ENCODE results near the gene RAVER2. TPM values are rescaled to one million over a fixed set of nuclear protein-coding genes. Genes with fewer than 3 reads are reported as not detected.
A peak's percentile ranks its signal among the peaks of the same experiment; 100 is the strongest.

RAVER2 gene
- total RNA-seq, 2 experiments from 2014 or later: 2.6 to 3.1 TPM

DNA sequence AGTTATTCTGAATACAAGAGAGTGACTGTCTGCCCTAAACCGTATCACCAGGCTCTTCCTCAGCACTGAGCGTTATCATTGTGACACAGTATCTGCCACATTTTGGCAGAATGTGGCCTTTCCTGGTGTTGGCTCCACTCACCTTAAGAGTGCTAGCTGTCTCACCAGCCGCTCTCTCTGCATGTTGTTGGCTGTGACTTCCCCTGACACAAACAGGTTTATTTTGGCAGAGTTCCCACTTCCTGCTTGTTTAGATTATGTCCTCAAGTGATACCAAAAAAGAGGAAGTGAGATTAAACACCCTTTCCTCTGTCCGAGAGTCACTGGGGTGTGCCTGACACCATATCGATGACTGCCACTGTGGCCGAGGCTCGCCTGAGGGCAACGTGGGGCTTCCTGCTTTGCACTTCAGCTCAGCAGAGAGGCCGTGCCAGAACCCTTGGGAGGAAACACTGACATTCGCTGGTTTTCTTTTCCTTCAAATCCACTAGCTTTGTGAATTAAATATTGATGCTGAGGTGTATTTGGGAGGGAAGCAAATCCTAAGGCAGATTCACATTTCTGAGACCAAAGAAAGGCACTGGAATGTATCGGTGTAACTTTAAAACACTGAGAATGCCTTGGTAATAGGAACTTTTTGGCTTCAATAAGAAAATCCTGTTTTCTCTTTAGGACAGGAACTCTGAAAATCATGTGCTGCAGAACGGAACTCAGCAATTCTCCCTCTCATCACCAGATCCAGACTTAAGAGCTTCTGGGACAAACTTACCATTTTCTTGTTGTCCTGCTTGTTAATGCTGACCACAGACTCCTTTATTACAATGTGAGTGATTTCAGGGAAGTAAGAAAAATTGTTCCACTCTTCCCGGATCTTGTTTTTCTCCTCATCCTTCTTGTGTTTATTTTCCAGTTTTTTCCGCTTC, 119.4 kb downstream of the RAVER2 start:
- TF ChIP-seq, protein P1, sequence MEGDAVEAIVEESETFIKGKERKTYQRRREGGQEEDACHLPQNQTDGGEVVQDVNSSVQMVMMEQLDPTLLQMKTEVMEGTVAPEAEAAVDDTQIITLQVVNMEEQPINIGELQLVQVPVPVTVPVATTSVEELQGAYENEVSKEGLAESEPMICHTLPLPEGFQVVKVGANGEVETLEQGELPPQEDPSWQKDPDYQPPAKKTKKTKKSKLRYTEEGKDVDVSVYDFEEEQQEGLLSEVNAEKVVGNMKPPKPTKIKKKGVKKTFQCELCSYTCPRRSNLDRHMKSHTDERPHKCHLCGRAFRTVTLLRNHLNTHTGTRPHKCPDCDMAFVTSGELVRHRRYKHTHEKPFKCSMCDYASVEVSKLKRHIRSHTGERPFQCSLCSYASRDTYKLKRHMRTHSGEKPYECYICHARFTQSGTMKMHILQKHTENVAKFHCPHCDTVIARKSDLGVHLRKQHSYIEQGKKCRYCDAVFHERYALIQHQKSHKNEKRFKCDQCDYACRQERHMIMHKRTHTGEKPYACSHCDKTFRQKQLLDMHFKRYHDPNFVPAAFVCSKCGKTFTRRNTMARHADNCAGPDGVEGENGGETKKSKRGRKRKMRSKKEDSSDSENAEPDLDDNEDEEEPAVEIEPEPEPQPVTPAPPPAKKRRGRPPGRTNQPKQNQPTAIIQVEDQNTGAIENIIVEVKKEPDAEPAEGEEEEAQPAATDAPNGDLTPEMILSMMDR (IDR thresholded peaks at IDR 0.05): no peak
- POLR2A ChIA-PET: interaction anchor here (1.1 to 1.6 kb wide), 3 partner anchors 10 to 99 kb away, joined by 3 read pairs; no protein-coding TSS in a partner anchor
- peaks cover 45% of the 10 kb centered on the region for H3K36me3 Mint-ChIP-seq (ENCODE audit: low read depth)
- no peak overlapping the region for H3K4me3 Mint-ChIP-seq
- ATAC-seq: peak; percentile 88
- peak overlapping the region; percentile 67 for H3K27ac Mint-ChIP-seq
- H3K4me1 Mint-ChIP-seq (ENCODE audit: low read depth): peaks cover 29% of the 10 kb centered on the region
- DNase-seq: peak; percentile 57
- CTCF ChIA-PET: interaction anchor here (0.7 to 1.3 kb wide), 4 partner anchors 15 to 618 kb away, joined by 3 read pairs; no protein-coding TSS in a partner anchor
- no peaks in the 10 kb centered on the region for H3K27me3 Mint-ChIP-seq
- no peaks in the 10 kb centered on the region for H3K9me3 Mint-ChIP-seq
- intact Hi-C loops (cut with micrococcal nuclease): no loop called here

DNA sequence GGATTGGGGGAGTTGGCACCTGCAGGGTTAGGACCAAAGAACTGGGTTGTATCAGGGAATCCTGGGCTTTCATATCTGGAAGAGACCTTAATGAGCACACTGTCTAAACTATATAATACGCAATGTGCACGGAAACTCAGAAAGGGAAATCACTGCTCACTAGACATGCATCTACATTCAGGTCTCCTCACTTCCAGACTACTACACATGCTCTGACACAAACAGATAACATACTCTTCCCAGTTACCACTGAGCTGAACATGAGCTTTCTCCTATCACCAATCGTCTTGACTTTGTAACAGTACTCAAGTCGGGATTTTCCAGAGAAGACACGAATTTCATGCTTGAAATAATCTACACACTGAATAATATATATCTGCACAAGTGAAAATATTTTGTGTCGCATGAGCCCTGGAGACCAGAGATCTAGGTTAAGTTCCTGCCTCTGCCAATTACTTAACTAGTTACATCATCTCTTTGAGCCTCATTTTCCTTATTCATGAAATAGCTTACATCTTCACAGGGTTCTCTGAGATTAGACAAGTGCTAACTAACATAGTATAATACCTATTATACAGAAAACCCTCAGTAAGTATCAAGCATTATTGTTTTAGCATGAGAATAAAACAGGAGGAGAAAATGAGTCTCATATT, 120.4 kb downstream of the RAVER2 start:
- no peak for DNase-seq
- H3K36me3 Mint-ChIP-seq (ENCODE audit: low read depth): peaks cover 41% of the 10 kb centered on the region
- H3K4me3 Mint-ChIP-seq: no peak overlapping the region
- POLR2A ChIA-PET: interaction anchor here (1.1 to 1.6 kb wide), 3 partner anchors 9 to 98 kb away, joined by 3 read pairs; no protein-coding TSS in a partner anchor
- H3K27ac Mint-ChIP-seq: peak overlapping the region; percentile 67
- no peaks in the 10 kb centered on the region for H3K27me3 Mint-ChIP-seq
- H3K9me3 Mint-ChIP-seq: no peaks in the 10 kb centered on the region
- CTCF ChIA-PET: interaction anchor here (1.1 to 2.6 kb wide), 3 partner anchors 12 to 211 kb away, joined by 3 to 6 read pairs (median 3); no protein-coding TSS in a partner anchor
- TF ChIP-seq, protein P1 (IDR thresholded peaks at IDR 0.05): no peak
- intact Hi-C loops (cut with micrococcal nuclease): no loop called here
- no peak for ATAC-seq
- peaks cover 27% of the 10 kb centered on the region for H3K4me1 Mint-ChIP-seq (ENCODE audit: low read depth)

DNA sequence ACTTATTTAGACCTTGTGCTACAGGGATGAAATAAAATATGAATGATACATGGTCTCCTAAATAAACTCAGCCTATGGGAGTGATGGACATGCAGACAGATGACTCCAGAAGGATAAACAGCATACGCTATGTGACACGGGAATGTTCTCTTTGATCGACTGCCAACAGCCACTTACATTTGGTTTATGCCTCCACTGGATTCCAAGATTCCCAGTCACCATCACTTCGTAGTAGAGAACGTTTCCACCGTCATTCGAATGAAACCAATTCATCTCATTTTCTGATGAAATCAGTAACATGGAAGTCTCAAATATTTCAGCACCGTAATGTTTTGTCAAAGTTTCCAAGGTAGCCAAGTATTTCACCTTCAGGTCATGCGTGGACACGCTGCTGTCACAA, 121.8 kb downstream of the RAVER2 start:
- ATAC-seq: no peak
- CTCF ChIA-PET: interaction anchor here (0.8 to 2.6 kb wide), 2 partner anchors 11 to 209 kb away, joined by 3 to 6 read pairs; no protein-coding TSS in a partner anchor
- TF ChIP-seq, protein P1 (IDR thresholded peaks at IDR 0.05): no peak
- H3K27me3 Mint-ChIP-seq: no peaks in the 10 kb centered on the region
- DNase-seq: no peak
- POLR2A ChIA-PET: no interaction called here
- H3K36me3 Mint-ChIP-seq (ENCODE audit: low read depth): peaks cover 50% of the 10 kb centered on the region
- H3K4me1 Mint-ChIP-seq (ENCODE audit: low read depth): peaks cover 23% of the 10 kb centered on the region
- no peak overlapping the region for H3K4me3 Mint-ChIP-seq
- intact Hi-C loops (cut with micrococcal nuclease): no loop called here
- H3K9me3 Mint-ChIP-seq: no peaks in the 10 kb centered on the region
- H3K27ac Mint-ChIP-seq: no peak overlapping the region

DNA sequence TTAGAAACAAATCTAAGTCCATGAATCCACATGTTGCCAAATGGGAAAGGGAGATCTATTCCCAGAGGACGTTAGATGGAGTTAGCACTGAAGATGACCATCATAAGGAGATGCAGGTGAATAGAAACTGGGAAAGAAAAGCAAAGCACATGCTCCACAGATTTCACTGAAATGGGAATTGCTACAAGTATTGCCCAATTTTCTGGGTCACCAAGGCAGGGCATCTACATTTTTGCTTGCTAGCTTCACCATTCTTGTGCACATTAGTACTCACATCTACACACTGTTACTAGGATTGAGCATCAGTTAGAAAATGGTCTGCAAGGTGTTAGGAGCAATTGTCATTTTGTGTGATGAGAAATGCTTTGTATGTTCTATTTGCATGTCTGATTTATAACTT, 122.4 kb downstream of the RAVER2 start:
- DNase-seq (no peak), ATAC-seq (no peak)
- ChIA-PET POLR2A (no interaction called here), CTCF (interaction anchor here (2.6 kb wide), 1 partner anchor 10 kb away, joined by 6 read pairs; no protein-coding TSS in a partner anchor)
- Mint-ChIP-seq H3K27ac (no peak overlapping the region), H3K9me3 (no peaks in the 10 kb centered on the region), H3K4me3 (no peak overlapping the region), H3K4me1 (ENCODE audit: low read depth) (peaks cover 23% of the 10 kb centered on the region), H3K27me3 (no peaks in the 10 kb centered on the region), H3K36me3 (ENCODE audit: low read depth) (peaks cover 55% of the 10 kb centered on the region)
- intact Hi-C loops (cut with micrococcal nuclease): no loop called here
- TF ChIP-seq, protein P1 (IDR thresholded peaks at IDR 0.05): no peak

All from activated CD8-positive, alpha-beta T cell treated with anti-CD3 and anti-CD28 coated beads for 36 hours (primary cell).